ENCODE results near the gene CNTN6.

Gene CNTN6

DNA sequence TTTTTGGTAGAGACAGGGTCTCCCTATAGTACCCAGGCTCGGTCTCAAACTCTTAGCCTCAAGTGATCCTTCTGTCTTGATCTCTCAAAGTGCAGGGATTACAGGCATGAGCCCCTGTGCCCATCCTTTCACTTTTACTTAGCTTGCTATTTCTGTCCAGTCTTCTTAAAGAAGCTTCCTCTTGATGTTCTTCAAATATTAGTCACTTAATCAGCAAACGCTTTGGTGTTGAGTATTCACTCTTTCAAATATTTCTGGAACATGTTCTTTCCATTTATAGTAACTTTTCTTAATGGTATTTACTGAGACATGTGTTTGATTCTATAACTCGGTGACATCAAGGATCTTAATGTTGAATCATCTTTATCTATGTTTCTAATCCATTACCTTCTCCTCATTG, 122.1 kb downstream of the CNTN6 start:
- H3K4me1 ChIP-seq (ENCODE audit: control insufficient read depth, insufficient read depth, low read length), result no peaks in the 10 kb centered on the region
- H3K4me3 ChIP-seq (ENCODE audit: low read length in 2 of 2), result no peak overlapping the region
- H3K36me3 ChIP-seq (ENCODE audit: control insufficient read depth in 2 of 2, insufficient read depth in 2 of 2, low read length in 2 of 2), result no peaks in the 10 kb centered on the region
- no peak overlapping the region for H3K9ac ChIP-seq (ENCODE audit: low read length in 2 of 2)
- no peaks in the 10 kb centered on the region for H3K27me3 ChIP-seq (ENCODE audit: control insufficient read depth in 1 of 2, insufficient read depth in 2 of 2, low read length in 2 of 2)
- H3K27ac ChIP-seq (ENCODE audit: low read length), result no peak overlapping the region
- peaks cover 0 to 2% of the 10 kb centered on the region in 2 donors for H3K9me3 ChIP-seq (ENCODE audit: control insufficient read depth in 2 of 2, low read length in 2 of 2)

DNA sequence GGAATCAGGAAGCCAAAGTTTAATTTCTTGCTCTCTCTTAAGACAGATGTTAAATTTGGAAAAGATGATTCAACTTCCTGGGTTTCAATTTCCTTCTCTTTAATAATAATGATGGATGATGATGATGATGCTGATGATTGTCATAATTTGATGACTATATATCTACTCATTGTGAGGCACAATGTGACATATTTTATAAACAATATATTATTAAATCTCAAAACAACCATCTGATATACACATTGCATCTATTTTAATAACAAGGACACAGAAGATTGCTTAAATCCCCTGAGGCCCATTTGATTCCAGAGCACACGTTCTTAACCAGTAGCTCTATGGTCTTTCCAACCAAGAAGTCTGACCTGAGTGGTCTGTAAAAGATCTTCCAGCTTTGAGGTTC, 124.0 kb downstream of the CNTN6 start:
- Histone ChIP-seq H3K9me3 (ENCODE audit: control insufficient read depth in 2 of 2, low read length in 2 of 2) (peaks cover 0 to 2% of the 10 kb centered on the region in 2 donors), H3K27ac (ENCODE audit: low read length) (no peak overlapping the region), H3K27me3 (ENCODE audit: control insufficient read depth in 1 of 2, insufficient read depth in 2 of 2, low read length in 2 of 2) (no peaks in the 10 kb centered on the region), H3K36me3 (ENCODE audit: control insufficient read depth in 2 of 2, insufficient read depth in 2 of 2, low read length in 2 of 2) (no peaks in the 10 kb centered on the region), H3K4me3 (ENCODE audit: low read length in 2 of 2) (no peak overlapping the region), H3K4me1 (ENCODE audit: control insufficient read depth, insufficient read depth, low read length) (no peaks in the 10 kb centered on the region), H3K9ac (ENCODE audit: low read length in 2 of 2) (no peak overlapping the region)

- Histone ChIP-seq H3K4me1 (ENCODE audit: control insufficient read depth, insufficient read depth, low read length) (no peaks in the 10 kb centered on the region), H3K36me3 (ENCODE audit: control insufficient read depth in 2 of 2, insufficient read depth in 2 of 2, low read length in 2 of 2) (no peaks in the 10 kb centered on the region), H3K27me3 (ENCODE audit: control insufficient read depth in 1 of 2, insufficient read depth in 2 of 2, low read length in 2 of 2) (no peaks in the 10 kb centered on the region), H3K27ac (ENCODE audit: low read length) (no peak overlapping the region), H3K9me3 (ENCODE audit: control insufficient read depth in 2 of 2, low read length in 2 of 2) (no peaks in the 10 kb centered on the region), H3K9ac (ENCODE audit: low read length in 2 of 2) (no peak overlapping the region), H3K4me3 (ENCODE audit: low read length in 2 of 2) (no peak overlapping the region)
Measured at GRCh38 chr3:1227111-1227510, 134.3 kb downstream of the CNTN6 start.

DNA sequence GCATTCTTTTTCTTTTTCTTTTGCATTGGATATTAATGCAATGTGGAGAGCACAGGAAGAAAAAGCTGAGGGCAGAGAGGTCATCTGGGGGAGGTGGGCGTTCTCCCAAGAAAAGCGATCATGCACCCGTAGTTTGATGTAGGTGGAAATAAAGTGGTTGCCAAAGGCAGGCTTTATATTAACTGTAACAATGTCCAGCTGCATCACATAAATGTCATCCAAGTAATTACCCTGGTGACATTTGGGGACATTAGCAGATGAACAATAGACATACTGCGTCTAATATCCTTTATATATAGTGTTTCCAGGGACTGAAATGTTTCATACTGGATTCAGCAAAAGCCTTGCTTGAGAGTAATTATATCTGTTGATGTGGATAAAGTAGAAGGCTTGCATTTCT, 135.5 kb downstream of the CNTN6 start:
- no peak overlapping the region for H3K9ac ChIP-seq (ENCODE audit: low read length in 2 of 2)
- H3K4me1 ChIP-seq (ENCODE audit: control insufficient read depth, insufficient read depth, low read length), result no peaks in the 10 kb centered on the region
- H3K27ac ChIP-seq (ENCODE audit: low read length), result no peak overlapping the region

GRCh38 chr3:1230920-1231319, 138.1 kb downstream of the CNTN6 start:
- Histone ChIP-seq H3K9me3 (ENCODE audit: control insufficient read depth in 2 of 2, low read length in 2 of 2) (no peaks in the 10 kb centered on the region), H3K27ac (ENCODE audit: low read length) (no peak overlapping the region), H3K36me3 (ENCODE audit: control insufficient read depth in 2 of 2, insufficient read depth in 2 of 2, low read length in 2 of 2) (no peaks in the 10 kb centered on the region)

More for the DNA sequence above, 135.5 kb downstream of the CNTN6 start:
- Histone ChIP-seq H3K4me3 (ENCODE audit: low read length in 2 of 2) (no peak overlapping the region), H3K36me3 (ENCODE audit: control insufficient read depth in 2 of 2, insufficient read depth in 2 of 2, low read length in 2 of 2) (no peaks in the 10 kb centered on the region), H3K9me3 (ENCODE audit: control insufficient read depth in 2 of 2, low read length in 2 of 2) (no peaks in the 10 kb centered on the region), H3K27me3 (ENCODE audit: control insufficient read depth in 1 of 2, insufficient read depth in 2 of 2, low read length in 2 of 2) (no peaks in the 10 kb centered on the region)

DNA sequence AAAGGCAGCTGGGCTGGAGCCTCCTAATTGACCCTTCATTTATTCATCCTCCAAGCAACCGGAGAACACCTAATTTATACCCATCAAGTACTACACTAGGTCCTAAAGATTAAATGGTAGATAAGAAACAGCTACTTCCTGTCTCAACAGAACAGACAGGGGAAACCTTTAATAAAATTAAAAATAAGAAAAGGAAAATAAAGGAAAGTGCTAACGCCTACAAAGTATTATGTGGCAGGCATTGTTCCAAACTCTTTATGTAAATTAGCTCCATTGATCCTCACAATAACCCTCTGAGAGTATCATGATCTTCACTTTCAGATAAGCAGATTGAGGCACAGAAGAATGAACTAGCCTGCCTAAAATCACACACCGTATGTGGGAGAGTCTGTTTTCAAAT, 139.5 kb downstream of the CNTN6 start:
- no peak overlapping the region for H3K9ac ChIP-seq (ENCODE audit: low read length in 2 of 2)
- H3K27me3 ChIP-seq (ENCODE audit: control insufficient read depth in 1 of 2, insufficient read depth in 2 of 2, low read length in 2 of 2), result no peaks in the 10 kb centered on the region
- H3K27ac ChIP-seq (ENCODE audit: low read length), result no peak overlapping the region

More at GRCh38 chr3:1230920-1231319, 138.1 kb downstream of the CNTN6 start:
- Histone ChIP-seq H3K27me3 (ENCODE audit: control insufficient read depth in 1 of 2, insufficient read depth in 2 of 2, low read length in 2 of 2) (no peaks in the 10 kb centered on the region), H3K4me1 (ENCODE audit: control insufficient read depth, insufficient read depth, low read length) (no peaks in the 10 kb centered on the region), H3K4me3 (ENCODE audit: low read length in 2 of 2) (no peak overlapping the region), H3K9ac (ENCODE audit: low read length in 2 of 2) (no peak overlapping the region)

DNA sequence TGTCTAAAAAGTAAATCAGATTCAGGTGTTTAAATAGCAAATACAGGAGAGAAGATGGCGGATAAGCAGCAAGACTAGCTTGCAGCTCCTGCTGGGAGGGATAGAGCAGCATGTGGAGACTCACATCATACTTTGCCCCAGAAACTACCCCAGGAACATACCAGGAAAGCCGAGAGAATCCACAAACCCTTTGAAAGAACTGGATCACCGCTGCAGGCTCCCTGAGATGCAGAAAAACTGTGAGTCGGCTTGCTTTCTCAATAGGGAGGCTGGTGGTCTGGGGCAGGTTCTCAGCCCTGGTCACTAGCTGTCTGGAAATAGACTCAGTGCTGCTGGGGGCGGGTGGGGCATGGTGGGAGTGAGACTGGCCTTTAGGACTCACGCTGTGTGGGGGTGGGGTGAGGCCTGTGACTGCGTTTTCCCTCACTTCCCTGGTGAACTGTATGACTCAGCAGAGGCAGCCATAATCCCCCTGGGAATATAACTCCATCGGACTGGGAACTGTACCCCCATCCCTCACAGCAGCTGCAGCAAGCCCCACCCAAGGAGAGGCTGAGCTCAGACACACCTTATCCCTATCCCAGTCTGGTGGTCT, 142.8 kb downstream of the CNTN6 start:
- H3K4me1 ChIP-seq (ENCODE audit: control insufficient read depth, insufficient read depth, low read length), result no peaks in the 10 kb centered on the region
- no peaks in the 10 kb centered on the region for H3K27me3 ChIP-seq (ENCODE audit: control insufficient read depth in 1 of 2, insufficient read depth in 2 of 2, low read length in 2 of 2)
- H3K9ac ChIP-seq (ENCODE audit: low read length in 2 of 2), result no peak overlapping the region
- no peak overlapping the region for H3K27ac ChIP-seq (ENCODE audit: low read length)
- no peaks in the 10 kb centered on the region for H3K36me3 ChIP-seq (ENCODE audit: control insufficient read depth in 2 of 2, insufficient read depth in 2 of 2, low read length in 2 of 2)
- no peak overlapping the region for H3K4me3 ChIP-seq (ENCODE audit: low read length in 2 of 2)
- H3K9me3 ChIP-seq (ENCODE audit: control insufficient read depth in 2 of 2, low read length in 2 of 2), result no peaks in the 10 kb centered on the region

More for the DNA sequence above, 139.5 kb downstream of the CNTN6 start:
- no peaks in the 10 kb centered on the region for H3K4me1 ChIP-seq (ENCODE audit: control insufficient read depth, insufficient read depth, low read length)
- H3K4me3 ChIP-seq (ENCODE audit: low read length in 2 of 2), result no peak overlapping the region
- H3K9me3 ChIP-seq (ENCODE audit: control insufficient read depth in 2 of 2, low read length in 2 of 2), result no peaks in the 10 kb centered on the region
- H3K36me3 ChIP-seq (ENCODE audit: control insufficient read depth in 2 of 2, insufficient read depth in 2 of 2, low read length in 2 of 2), result no peaks in the 10 kb centered on the region

GRCh38 chr3:1251282-1252060, 158.6 kb downstream of the CNTN6 start:
- H3K36me3 ChIP-seq (ENCODE audit: control insufficient read depth in 2 of 2, insufficient read depth in 2 of 2, low read length in 2 of 2), result no peaks in the 10 kb centered on the region
- no peak overlapping the region for H3K9ac ChIP-seq (ENCODE audit: low read length in 2 of 2)
- H3K4me3 ChIP-seq (ENCODE audit: low read length in 2 of 2), result no peak overlapping the region
- H3K27ac ChIP-seq (ENCODE audit: low read length), result no peak overlapping the region
- no peaks in the 10 kb centered on the region for H3K27me3 ChIP-seq (ENCODE audit: control insufficient read depth in 1 of 2, insufficient read depth in 2 of 2, low read length in 2 of 2)
- H3K4me1 ChIP-seq (ENCODE audit: control insufficient read depth, insufficient read depth, low read length), result no peaks in the 10 kb centered on the region
- no peaks in the 10 kb centered on the region for H3K9me3 ChIP-seq (ENCODE audit: control insufficient read depth in 2 of 2, low read length in 2 of 2)

- Histone ChIP-seq H3K9me3 (ENCODE audit: control insufficient read depth in 2 of 2, low read length in 2 of 2) (no peaks in the 10 kb centered on the region), H3K4me1 (ENCODE audit: control insufficient read depth, insufficient read depth, low read length) (no peaks in the 10 kb centered on the region), H3K27ac (ENCODE audit: low read length) (no peak overlapping the region), H3K27me3 (ENCODE audit: control insufficient read depth in 1 of 2, insufficient read depth in 2 of 2, low read length in 2 of 2) (no peaks in the 10 kb centered on the region), H3K36me3 (ENCODE audit: control insufficient read depth in 2 of 2, insufficient read depth in 2 of 2, low read length in 2 of 2) (no peaks in the 10 kb centered on the region), H3K4me3 (ENCODE audit: low read length in 2 of 2) (no peak overlapping the region), H3K9ac (ENCODE audit: low read length in 2 of 2) (no peak overlapping the region)
Measured at GRCh38 chr3:1252061-1252430, 159.2 kb downstream of the CNTN6 start.

- H3K4me3 ChIP-seq (ENCODE audit: low read length in 2 of 2), result no peak overlapping the region
- no peak overlapping the region for H3K9ac ChIP-seq (ENCODE audit: low read length in 2 of 2)
- no peaks in the 10 kb centered on the region for H3K27me3 ChIP-seq (ENCODE audit: control insufficient read depth in 1 of 2, insufficient read depth in 2 of 2, low read length in 2 of 2)
- H3K27ac ChIP-seq (ENCODE audit: low read length), result no peak overlapping the region
- no peaks in the 10 kb centered on the region for H3K36me3 ChIP-seq (ENCODE audit: control insufficient read depth in 2 of 2, insufficient read depth in 2 of 2, low read length in 2 of 2)
- no peaks in the 10 kb centered on the region for H3K4me1 ChIP-seq (ENCODE audit: control insufficient read depth, insufficient read depth, low read length)
- H3K9me3 ChIP-seq (ENCODE audit: control insufficient read depth in 2 of 2, low read length in 2 of 2), result no peaks in the 10 kb centered on the region
Measured at GRCh38 chr3:1262246-1262645, 169.4 kb downstream of the CNTN6 start.

- H3K27ac ChIP-seq (ENCODE audit: low read length), result no peak overlapping the region
- no peaks in the 10 kb centered on the region for H3K9me3 ChIP-seq (ENCODE audit: control insufficient read depth in 2 of 2, low read length in 2 of 2)
- H3K27me3 ChIP-seq (ENCODE audit: control insufficient read depth in 1 of 2, insufficient read depth in 2 of 2, low read length in 2 of 2), result no peaks in the 10 kb centered on the region
- H3K9ac ChIP-seq (ENCODE audit: low read length in 2 of 2), result no peak overlapping the region
- H3K4me3 ChIP-seq (ENCODE audit: low read length in 2 of 2), result no peak overlapping the region
- no peaks in the 10 kb centered on the region for H3K4me1 ChIP-seq (ENCODE audit: control insufficient read depth, insufficient read depth, low read length)
- H3K36me3 ChIP-seq (ENCODE audit: control insufficient read depth in 2 of 2, insufficient read depth in 2 of 2, low read length in 2 of 2), result no peaks in the 10 kb centered on the region
Measured at GRCh38 chr3:1263121-1263520, 170.3 kb downstream of the CNTN6 start.

All from stomach smooth muscle (tissue), 2 donors.